Measurements from ENCODE around the gene TMEM187. TPM values are rescaled to one million over a fixed set of nuclear protein-coding genes. Genes with fewer than 3 reads are reported as not detected.
A peak's percentile ranks its signal among the peaks of the same experiment; 100 is the strongest.

Gene TMEM187
- total RNA-seq (1 to 10 TPM; 3.8 to 8.6 TPM), polyA plus RNA-seq (1 to 10 TPM; 2.5 to 6.3 TPM)
- long read RNA-seq, donor 1, transcript TMEM187-201 (2 exons, 1,880 nt) = major isoform, 45 of 47 reads
- long read RNA-seq, donor 1, partial matches to known transcripts = 1 of 47 reads
- long read RNA-seq, donor 1, other reads (novel, unspliced or antisense) = 1 of 47 reads
- long read RNA-seq, donor 2, transcript TMEM187-201 (2 exons, 1,880 nt) = major isoform, 6 of 7 reads
- long read RNA-seq, donor 2, partial matches to known transcripts = 1 of 7 reads
- long read RNA-seq, donor 2, other reads (novel, unspliced or antisense) = 0 of 7 reads

- H3K4me1 ChIP-seq (ENCODE audit: control insufficient read depth in 1 of 2, insufficient read depth in 2 of 2, low read length in 2 of 2) = peaks cover 0 to 4% of the 10 kb centered on the region in 2 donors
- peak; percentile 94 to 95 for DNase-seq
- intact Hi-C loops (cut with DNase I) = loop anchor here in 1 of 2 donors (2.0 kb wide), 1 partner anchor 44 kb away; no protein-coding TSS in a partner anchor
- no peaks in the 10 kb centered on the region for H3K27me3 ChIP-seq (ENCODE audit: control insufficient read depth in 1 of 2, insufficient read depth in 2 of 2, low read length in 1 of 2)
- ATAC-seq (ENCODE audit: low FRiP score) = peak; percentile 73
- no peaks in the 10 kb centered on the region for H3K36me3 ChIP-seq (ENCODE audit: control insufficient read depth in 1 of 2, insufficient read depth in 2 of 2, low read length in 1 of 2)
- H3K27ac ChIP-seq (ENCODE audit: low read depth in 1 of 2, low read length in 2 of 2) = peak within 1 kb of the TSS; percentile 45 to 98
- H3K4me3 ChIP-seq (ENCODE audit: low read length in 2 of 2) = peak within 1 kb of the TSS; percentile 49 to 77
- WGBS, 2 donors = 0 to 12% methylated on average over 96 to 103 of the region's 103 CpGs
- H3K9me3 ChIP-seq (ENCODE audit: control insufficient read depth, low read length) = no peaks in the 10 kb centered on the region
Measured at GRCh38 chrX:153972368-153973126, at the start of gene TMEM187. Gene TMEM187 (plus strand): TSS chrX:153972754. CDS start chrX:153982063, 9,309 bp downstream.

- Histone ChIP-seq H3K27ac (ENCODE audit: low read depth in 1 of 2, low read length in 2 of 2) (no peak overlapping the region), H3K4me1 (ENCODE audit: control insufficient read depth in 1 of 2, insufficient read depth in 2 of 2, low read length in 2 of 2) (no peaks in the 10 kb centered on the region), H3K27me3 (ENCODE audit: control insufficient read depth in 1 of 2, insufficient read depth in 2 of 2, low read length in 1 of 2) (no peaks in the 10 kb centered on the region), H3K4me3 (ENCODE audit: low read length in 2 of 2) (no peak overlapping the region), H3K36me3 (ENCODE audit: control insufficient read depth in 1 of 2, insufficient read depth in 2 of 2, low read length in 1 of 2) (no peaks in the 10 kb centered on the region), H3K9me3 (ENCODE audit: control insufficient read depth, low read length) (no peaks in the 10 kb centered on the region)
- ATAC-seq (ENCODE audit: low FRiP score) (no peak), DNase-seq (peak; percentile 85 to 93)
- intact Hi-C loops (cut with DNase I) = no loop called here
- WGBS, 2 donors = 42 to 53% methylated on average over 25 of the region's 25 CpGs
Measured at GRCh38 chrX:153922932-153923857, 49.4 kb upstream of the TMEM187 start.

GRCh38 chrX:153924149-153924861 is 48.2 kb upstream of the TMEM187 start:
- Histone ChIP-seq H3K27me3 (ENCODE audit: control insufficient read depth in 1 of 2, insufficient read depth in 2 of 2, low read length in 1 of 2) (no peaks in the 10 kb centered on the region), H3K4me1 (ENCODE audit: control insufficient read depth in 1 of 2, insufficient read depth in 2 of 2, low read length in 2 of 2) (no peaks in the 10 kb centered on the region), H3K4me3 (ENCODE audit: low read length in 2 of 2) (no peak overlapping the region), H3K27ac (ENCODE audit: low read depth in 1 of 2, low read length in 2 of 2) (no peak overlapping the region), H3K9me3 (ENCODE audit: control insufficient read depth, low read length) (no peaks in the 10 kb centered on the region), H3K36me3 (ENCODE audit: control insufficient read depth in 1 of 2, insufficient read depth in 2 of 2, low read length in 1 of 2) (no peaks in the 10 kb centered on the region)
- WGBS, 2 donors = 36 to 46% methylated on average over 14 of the region's 14 CpGs
- ATAC-seq (ENCODE audit: low FRiP score) = no peak
- no peak for DNase-seq
- intact Hi-C loops (cut with DNase I) = no loop called here

GRCh38 chrX:153925387-153925738 is 47.2 kb upstream of the TMEM187 start:
- intact Hi-C loops (cut with DNase I) = no loop called here
- no peak for DNase-seq
- Histone ChIP-seq H3K27me3 (ENCODE audit: control insufficient read depth in 1 of 2, insufficient read depth in 2 of 2, low read length in 1 of 2) (no peaks in the 10 kb centered on the region), H3K4me3 (ENCODE audit: low read length in 2 of 2) (no peak overlapping the region), H3K36me3 (ENCODE audit: control insufficient read depth in 1 of 2, insufficient read depth in 2 of 2, low read length in 1 of 2) (no peaks in the 10 kb centered on the region), H3K4me1 (ENCODE audit: control insufficient read depth in 1 of 2, insufficient read depth in 2 of 2, low read length in 2 of 2) (no peaks in the 10 kb centered on the region), H3K27ac (ENCODE audit: low read depth in 1 of 2, low read length in 2 of 2) (no peak overlapping the region), H3K9me3 (ENCODE audit: control insufficient read depth, low read length) (no peaks in the 10 kb centered on the region)
- no peak for ATAC-seq (ENCODE audit: low FRiP score)
- WGBS, 2 donors = 78 to 85% methylated on average over 4 of the region's 4 CpGs

- no peaks in the 10 kb centered on the region for H3K9me3 ChIP-seq (ENCODE audit: control insufficient read depth, low read length)
- intact Hi-C loops (cut with DNase I) = no loop called here
- ATAC-seq (ENCODE audit: low FRiP score) (no peak), DNase-seq (no peak)
- H3K4me3 ChIP-seq (ENCODE audit: low read length in 2 of 2) = no peak within 1 kb of the TSS
- H3K27me3 ChIP-seq (ENCODE audit: control insufficient read depth in 1 of 2, insufficient read depth in 2 of 2, low read length in 1 of 2) = no peaks in the 10 kb centered on the region
- WGBS, 2 donors = 22 to 38% methylated on average over 36 to 59 of the region's 59 CpGs
- H3K27ac ChIP-seq (ENCODE audit: low read depth in 1 of 2, low read length in 2 of 2) = peak within 1 kb of the TSS in 1 of 2 donors; percentile 2
- no peaks in the 10 kb centered on the region for H3K4me1 ChIP-seq (ENCODE audit: control insufficient read depth in 1 of 2, insufficient read depth in 2 of 2, low read length in 2 of 2)
- H3K36me3 ChIP-seq (ENCODE audit: control insufficient read depth in 1 of 2, insufficient read depth in 2 of 2, low read length in 1 of 2) = no peaks in the 10 kb centered on the region
Measured at GRCh38 chrX:153925739-153926551, 46.6 kb upstream of the TMEM187 start, which contains the start of gene ARHGAP4. Gene ARHGAP4 (minus strand): TSS chrX:153926264. CDS start chrX:153926202, 62 bp downstream.

- H3K4me1 ChIP-seq (ENCODE audit: control insufficient read depth in 1 of 2, insufficient read depth in 2 of 2, low read length in 2 of 2) = no peaks in the 10 kb centered on the region
- intact Hi-C loops (cut with DNase I) = no loop called here
- no peak overlapping the region for H3K4me3 ChIP-seq (ENCODE audit: low read length in 2 of 2)
- H3K27ac ChIP-seq (ENCODE audit: low read depth in 1 of 2, low read length in 2 of 2) = no peak overlapping the region
- no peaks in the 10 kb centered on the region for H3K9me3 ChIP-seq (ENCODE audit: control insufficient read depth, low read length)
- 38 to 46% methylated on average over 4 of the region's 4 CpGs for WGBS, 2 donors
- H3K36me3 ChIP-seq (ENCODE audit: control insufficient read depth in 1 of 2, insufficient read depth in 2 of 2, low read length in 1 of 2) = no peaks in the 10 kb centered on the region
- ATAC-seq (ENCODE audit: low FRiP score) = no peak
- no peak for DNase-seq
- no peaks in the 10 kb centered on the region for H3K27me3 ChIP-seq (ENCODE audit: control insufficient read depth in 1 of 2, insufficient read depth in 2 of 2, low read length in 1 of 2)
Measured at GRCh38 chrX:153926552-153926857, 46.0 kb upstream of the TMEM187 start.

GRCh38 chrX:153926858-153927671 is 45.5 kb upstream of the TMEM187 start:
- H3K27me3 ChIP-seq (ENCODE audit: control insufficient read depth in 1 of 2, insufficient read depth in 2 of 2, low read length in 1 of 2) = no peaks in the 10 kb centered on the region
- 5 to 31% methylated on average over 29 to 31 of the region's 31 CpGs for WGBS, 2 donors
- H3K4me3 ChIP-seq (ENCODE audit: low read length in 2 of 2) = peak overlapping the region in 1 of 2 donors; percentile 43
- peak in 1 of 2 donors; percentile 85 for DNase-seq
- H3K9me3 ChIP-seq (ENCODE audit: control insufficient read depth, low read length) = no peaks in the 10 kb centered on the region
- H3K4me1 ChIP-seq (ENCODE audit: control insufficient read depth in 1 of 2, insufficient read depth in 2 of 2, low read length in 2 of 2) = no peaks in the 10 kb centered on the region
- intact Hi-C loops (cut with DNase I) = no loop called here
- peak; percentile 3 for ATAC-seq (ENCODE audit: low FRiP score)
- no peaks in the 10 kb centered on the region for H3K36me3 ChIP-seq (ENCODE audit: control insufficient read depth in 1 of 2, insufficient read depth in 2 of 2, low read length in 1 of 2)
- peak overlapping the region in 1 of 2 donors; percentile 88 for H3K27ac ChIP-seq (ENCODE audit: low read depth in 1 of 2, low read length in 2 of 2)
